Retinal pigment epithelial cell (primary cell): ENCODE measurements around the gene NFATC3.

Source experiments
- DNase-seq: peaks from one replicate; pipeline ENCODE4 v3.0.0-alpha.2; 2010; ENCODE audit warnings: low read depth
- H3K4me3 ChIP-seq: 2 replicates; pipeline ENCODE4 v1.5.1; 2011; ENCODE audit warnings: mild to moderate bottlenecking, low read length, control low read depth, moderate library complexity
- CTCF ChIP-seq: conservative IDR thresholded peaks from 2 replicates; pipeline ENCODE4 v1.5.1; 2011; ENCODE audit warnings: low read depth, low read length, control low read depth, inconsistent platforms

NFATC3 gene

GRCh38 chr16:68265078-68265920 lies 180.1 kb downstream of the NFATC3 start:
- peak overlapping the region; percentile 96 for H3K4me3 ChIP-seq
- DNase-seq, result no peak
- TF ChIP-seq CTCF, result no peak

- TF ChIP-seq CTCF, result no peak
- peak; percentile 62 for DNase-seq
- peak overlapping the region; percentile 96 for H3K4me3 ChIP-seq
These were observed 182.6 kb downstream of the NFATC3 start for GRCh38 chr16:68267612-68268405.

- peak overlapping the region; percentile 96 for H3K4me3 ChIP-seq
- TF ChIP-seq CTCF, result no peak
- no peak for DNase-seq
These were observed 184.6 kb downstream of the NFATC3 start for GRCh38 chr16:68269793-68270192.

GRCh38 chr16:68270353-68270752 lies 185.2 kb downstream of the NFATC3 start:
- no peak for TF ChIP-seq CTCF
- peak overlapping the region; percentile 96 for H3K4me3 ChIP-seq
- DNase-seq, result no peak

GRCh38 chr16:68272507-68273209 lies 187.5 kb downstream of the NFATC3 start:
- no peak for DNase-seq
- H3K4me3 ChIP-seq, result no peak overlapping the region
- no peak for TF ChIP-seq CTCF

GRCh38 chr16:68273459-68273858 lies 188.3 kb downstream of the NFATC3 start:
- no peak for DNase-seq
- no peak for TF ChIP-seq CTCF
- no peak overlapping the region for H3K4me3 ChIP-seq
